ENCODE measurements around the gene PDAP1. TPM values are rescaled to one million over a fixed set of nuclear protein-coding genes. Genes with fewer than 3 reads are reported as not detected.
"Not testable (repeated sequence)": the region's sequence is repeated elsewhere in the genome, so short reads cannot be mapped to it uniquely, and the experiment has no call there.

The PDAP1 gene
- total RNA-seq, 4 donors from 2014 or later: 47.2 to 68.5 (median 48.3) TPM

GRCh38 chr7:99392659-99393354 is 15.6 kb downstream of the PDAP1 start:
- Histone ChIP-seq H3K27me3 (no peaks in the 10 kb centered on the region), H3K9me3 (no peaks in the 10 kb centered on the region), H3K4me3 (peak overlapping the region; percentile 60), H3K4me1 (peaks cover 23% of the 10 kb centered on the region), H3K27ac (peak overlapping the region; percentile 73), H3K36me3 (peaks cover 76% of the 10 kb centered on the region)
- 5% methylated on average over 31 of the region's 68 CpGs for WGBS
- TF ChIP-seq CTCF (IDR thresholded peaks at IDR 0.05) (no peak), POLR2A (IDR thresholded peaks at IDR 0.05) (no peak), EP300 (IDR thresholded peaks at IDR 0.05) (no peak), POLR2AphosphoS5 (IDR thresholded peaks at IDR 0.05) (no peak)
- DNase-seq (ENCODE audit: low spot score in 2 of 2): peak; percentile 91 to 95

GRCh38 chr7:99392046-99392445 is 16.4 kb downstream of the PDAP1 start:
- no peak for TF ChIP-seq CTCF (IDR thresholded peaks at IDR 0.05)
- no peak for TF ChIP-seq POLR2AphosphoS5 (IDR thresholded peaks at IDR 0.05)
- no peak for TF ChIP-seq POLR2A (IDR thresholded peaks at IDR 0.05)
- no peak for TF ChIP-seq EP300 (IDR thresholded peaks at IDR 0.05)
- H3K36me3 ChIP-seq: peaks cover 75% of the 10 kb centered on the region
- no peaks in the 10 kb centered on the region for H3K27me3 ChIP-seq
- peaks cover 23% of the 10 kb centered on the region for H3K4me1 ChIP-seq
- WGBS: 71% methylated on average over 8 of the region's 8 CpGs
- DNase-seq (ENCODE audit: low spot score in 2 of 2): no peak
- no peaks in the 10 kb centered on the region for H3K9me3 ChIP-seq
- peak overlapping the region; percentile 60 for H3K4me3 ChIP-seq
- H3K27ac ChIP-seq: no peak overlapping the region

- peaks cover 23% of the 10 kb centered on the region for H3K4me1 ChIP-seq
- no peak overlapping the region for H3K4me3 ChIP-seq
- no peak for TF ChIP-seq POLR2AphosphoS5 (IDR thresholded peaks at IDR 0.05)
- TF ChIP-seq EP300 (IDR thresholded peaks at IDR 0.05): no peak
- TF ChIP-seq POLR2A (IDR thresholded peaks at IDR 0.05): no peak
- TF ChIP-seq CTCF (IDR thresholded peaks at IDR 0.05): no peak
- no peak for DNase-seq (ENCODE audit: low spot score in 2 of 2)
- 94% methylated on average over 23 of the region's 23 CpGs for WGBS
- H3K27me3 ChIP-seq: no peaks in the 10 kb centered on the region
- H3K27ac ChIP-seq: no peak overlapping the region
- H3K9me3 ChIP-seq: no peaks in the 10 kb centered on the region
- H3K36me3 ChIP-seq: peaks cover 75% of the 10 kb centered on the region
Measured at GRCh38 chr7:99390941-99391602, 17.3 kb downstream of the PDAP1 start.

GRCh38 chr7:99389772-99390171 is 18.6 kb downstream of the PDAP1 start:
- 77% methylated on average over 7 of the region's 13 CpGs for WGBS
- Histone ChIP-seq H3K27ac (no peak overlapping the region), H3K36me3 (peaks cover 70% of the 10 kb centered on the region), H3K27me3 (no peaks in the 10 kb centered on the region), H3K4me1 (peaks cover 23% of the 10 kb centered on the region), H3K4me3 (no peak overlapping the region), H3K9me3 (no peaks in the 10 kb centered on the region)
- DNase-seq (ENCODE audit: low spot score in 2 of 2): no peak
- TF ChIP-seq POLR2AphosphoS5 (IDR thresholded peaks at IDR 0.05) (no peak), POLR2A (IDR thresholded peaks at IDR 0.05) (no peak), CTCF (IDR thresholded peaks at IDR 0.05) (no peak), EP300 (IDR thresholded peaks at IDR 0.05) (no peak)

GRCh38 chr7:99387912-99388311 is 20.5 kb downstream of the PDAP1 start:
- H3K9me3 ChIP-seq: no peaks in the 10 kb centered on the region
- TF ChIP-seq CTCF (IDR thresholded peaks at IDR 0.05) (no peak), POLR2AphosphoS5 (IDR thresholded peaks at IDR 0.05) (no peak), EP300 (IDR thresholded peaks at IDR 0.05) (no peak), POLR2A (IDR thresholded peaks at IDR 0.05) (no peak)
- H3K27me3 ChIP-seq: no peaks in the 10 kb centered on the region
- H3K27ac ChIP-seq: no peak overlapping the region
- peaks cover 9% of the 10 kb centered on the region for H3K4me1 ChIP-seq
- peaks cover 61% of the 10 kb centered on the region for H3K36me3 ChIP-seq
- H3K4me3 ChIP-seq: no peak overlapping the region
- no peak for DNase-seq (ENCODE audit: low spot score in 2 of 2)
- WGBS: 96% methylated on average over 4 of the region's 20 CpGs

- not testable (repeated sequence) for H3K4me3 ChIP-seq; H3K4me1 ChIP-seq; H3K9me3 ChIP-seq; H3K27ac ChIP-seq; DNase-seq (ENCODE audit: low spot score in 2 of 2); H3K27me3 ChIP-seq
- WGBS: 89% methylated on average over 14 of the region's 14 CpGs
- peaks cover 61% of the 10 kb centered on the region for H3K36me3 ChIP-seq
Measured at GRCh38 chr7:99387239-99387635, 21.2 kb downstream of the PDAP1 start.
